CD14-positive monocyte (primary cell): ENCODE measurements around the gene MED9. TPM values are rescaled to one million over a fixed set of nuclear protein-coding genes. Genes with fewer than 3 reads are reported as not detected.

Experiments
- DNase-seq, 3 donors: peaks; one replicate each; pipeline ENCODE4 v3.0.0-alpha.2; 2011 to 2022
- H2AFZ ChIP-seq: 2 replicates; pipeline ENCODE4 v1.6.0; 2012; ENCODE audit warnings: mild to moderate bottlenecking, low read depth, low read length, inconsistent platforms; ENCODE audit not compliant: insufficient read depth, poor library complexity, severe bottlenecking
- H3K27ac ChIP-seq, 2 donors: 1 replicate in 1 of 2; 2 replicates in 1 of 2; pipeline ENCODE4 v1.5.1; 2012 to 2013; ENCODE audit warnings: low read length in 2 of 2, control low read depth in 1 of 2, inconsistent platforms in 1 of 2, low read depth in 1 of 2, mild to moderate bottlenecking in 1 of 2
- H3K27me3 ChIP-seq, 2 donors: one replicate each; pipeline versions ENCODE4 v1.6.0 to v1.6.1; 2011 to 2013; ENCODE audit warnings: low read length in 2 of 2; ENCODE audit not compliant: control insufficient read depth in 2 of 2, insufficient read depth in 2 of 2
- H3K36me3 ChIP-seq, 2 donors: replicated peaks in 1 of 2; 1 replicate in 1 of 2; 2 replicates in 1 of 2; pipeline versions ENCODE4 v1.5.1 to v1.6.1; 2012 to 2013; ENCODE audit warnings: low read length in 2 of 2, control low read depth in 1 of 2, inconsistent platforms in 1 of 2, mild to moderate bottlenecking in 1 of 2; ENCODE audit not compliant: insufficient read depth in 2 of 2, control insufficient read depth in 1 of 2
- H3K4me1 ChIP-seq, 2 donors: 1 replicate in 1 of 2; 2 replicates in 1 of 2; pipeline versions ENCODE4 v1.5.1 to v1.6.1; 2012 to 2013; ENCODE audit warnings: low read length in 2 of 2, control low read depth in 1 of 2, inconsistent platforms in 1 of 2, mild to moderate bottlenecking in 1 of 2, moderate library complexity in 1 of 2; ENCODE audit not compliant: insufficient read depth in 2 of 2, control insufficient read depth in 1 of 2
- H3K4me2 ChIP-seq: replicated peaks from 2 replicates; pipeline ENCODE3; 2012; ENCODE audit warnings: low read length, moderate library complexity, mild to moderate bottlenecking; ENCODE audit not compliant: poor library complexity, severe bottlenecking; ENCODE audit errors: extremely low read depth
- H3K4me3 ChIP-seq, 3 experiments: fragments of 200-600 bp in 1 of 3; sonication (generic) in 1 of 3; replicated peaks in 1 of 3; 1 replicate in 2 of 3; 2 replicates in 1 of 3; pipeline ENCODE4 v1.5.1; 2011 to 2013; ENCODE audit warnings: low read length in 3 of 3, mild to moderate bottlenecking in 3 of 3, control low read depth in 2 of 3, low read depth in 2 of 3, inconsistent platforms in 1 of 3, moderate library complexity in 1 of 3
- H3K79me2 ChIP-seq: 2 replicates; pipeline ENCODE4 v1.6.0; 2012; ENCODE audit warnings: mild to moderate bottlenecking, control low read depth, inconsistent platforms, low read length, moderate library complexity; ENCODE audit not compliant: insufficient read depth
- H3K9ac ChIP-seq: 2 replicates; pipeline ENCODE4 v1.6.0; 2017; ENCODE audit warnings: low read length, mild to moderate bottlenecking; ENCODE audit not compliant: insufficient read depth, poor library complexity, severe bottlenecking
- H3K9me3 ChIP-seq, 2 donors: replicated peaks in 1 of 2; 1 replicate in 1 of 2; 2 replicates in 1 of 2; pipeline versions ENCODE4 v1.5.1 to v1.6.1; 2012 to 2013; ENCODE audit warnings: low read length in 2 of 2, control low read depth in 1 of 2; ENCODE audit not compliant: control insufficient read depth in 1 of 2, insufficient read depth in 1 of 2
- H4K20me1 ChIP-seq: 2 replicates; pipeline ENCODE4 v1.6.0; 2012; ENCODE audit warnings: mild to moderate bottlenecking, low read length, control low read depth, moderate library complexity; ENCODE audit not compliant: insufficient read depth
- H3K27ac Mint-ChIP-seq, 7 donors: one replicate each; pipeline ENCODE4 v1.8.0; 2020; ENCODE audit warnings: mild to moderate bottlenecking in 7 of 7, mixed read lengths in 7 of 7, moderate library complexity in 6 of 7, inconsistent platforms in 2 of 7
- H3K27me3 Mint-ChIP-seq, 3 donors: one replicate each; pipeline ENCODE4 v1.8.0; 2021 to 2022; ENCODE audit warnings: low read depth in 3 of 3, mild to moderate bottlenecking in 3 of 3, mixed read lengths in 3 of 3, moderate library complexity in 3 of 3, inconsistent platforms in 1 of 3
- H3K36me3 Mint-ChIP-seq, 2 donors: one replicate each; pipeline ENCODE4 v1.8.0; 2020; ENCODE audit warnings: mixed read lengths in 2 of 2, inconsistent platforms in 1 of 2, mild to moderate bottlenecking in 1 of 2
- H3K4me1 Mint-ChIP-seq: one replicate; pipeline ENCODE4 v1.8.0; 2020; ENCODE audit warnings: mild to moderate bottlenecking, mixed read lengths
- H3K4me3 Mint-ChIP-seq, 2 donors: one replicate each; pipeline ENCODE4 v1.8.0; 2020; ENCODE audit warnings: mild to moderate bottlenecking in 2 of 2, mixed read lengths in 2 of 2, moderate library complexity in 1 of 2
- H3K9me3 Mint-ChIP-seq, 7 donors: one replicate each; pipeline ENCODE4 v1.8.0; 2020 to 2022; ENCODE audit warnings: mixed read lengths in 7 of 7, mild to moderate bottlenecking in 6 of 7, moderate library complexity in 6 of 7, inconsistent platforms in 2 of 7
- WGBS: methylation state at CpG from one replicate; pipeline ENCODE4 v1.1.5; 2013; ENCODE audit warnings: missing lambda C conversion rate; ENCODE audit not compliant: insufficient coverage; 5-methylcytosine and 5-hydroxymethylcytosine counted together
- intact Hi-C, 2 donors: fragments of 100-400 bp; cut with micrococcal nuclease; formaldehyde crosslinking; loops; one replicate each; pipeline versions ENCODE4 v1.15.0 to v1.15.1; 2023
- polyA plus RNA-seq, 3 donors: library from polyadenylated mRNA; depleted of rRNA in 1 of 3; unstranded in 2 of 3; stranded (reverse) in 1 of 3; fragments of 300-500 nt in 2 of 3; fragments of >200 nt in 1 of 3; fragmentation: Illumina TruSeq in 2 of 3; gene quantifications; 1 replicate in 2 of 3; 2 replicates in 1 of 3; pipeline ENCODE4 v1.2.3, GENCODE V29; 2012 to 2021
- TF ChIP-seq, protein P1 (sequence below): fragments of 200-600 bp; IDR thresholded peaks from one replicate; pipeline ENCODE4 v1.8.0; 2022; ENCODE audit warnings: antibody characterized with exemption, mild to moderate bottlenecking

MED9 gene
- polyA plus RNA-seq, 3 donors: 5.6 to 6.9 (median 6.1) TPM

DNA sequence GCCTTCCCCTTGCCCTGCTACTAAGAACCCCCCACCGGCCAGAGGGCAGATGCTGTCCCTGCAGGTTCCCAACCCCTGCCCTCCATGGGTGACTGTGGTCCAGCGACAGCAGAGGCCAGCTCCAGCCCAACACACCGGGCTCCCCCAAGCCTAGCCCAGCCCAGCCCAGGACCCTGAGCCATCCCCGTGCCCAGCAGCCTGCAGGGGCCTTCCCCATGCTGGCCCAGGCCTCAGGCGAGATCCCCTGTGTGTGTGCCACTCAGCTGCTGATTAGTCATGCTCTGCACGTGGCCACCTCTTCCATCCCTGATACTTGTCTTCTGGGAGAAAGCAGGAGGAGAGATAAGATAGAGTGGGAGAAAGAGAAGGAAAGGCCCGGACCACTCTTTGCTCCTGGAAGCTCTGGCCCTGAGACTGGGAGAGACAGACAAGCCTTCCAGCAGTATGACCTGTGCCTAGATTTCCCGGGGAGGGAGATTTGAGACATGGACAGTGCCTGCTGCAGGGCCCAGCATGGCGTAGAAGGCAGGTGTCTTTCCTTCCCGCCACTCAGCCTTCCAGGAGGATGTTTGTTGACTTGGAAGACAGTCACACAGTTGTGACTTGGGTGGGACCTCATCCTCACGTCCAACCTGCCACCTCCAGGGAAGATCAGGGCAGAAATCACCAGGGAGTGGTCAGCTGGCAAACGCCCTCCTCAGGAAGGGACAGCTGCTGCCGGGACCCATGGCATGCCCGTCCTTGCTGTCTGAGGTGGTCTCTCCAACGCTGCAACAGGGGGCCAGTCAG is 60.7 kb downstream of the MED9 start:
- Mint-ChIP-seq H3K9me3 (no peaks in the 10 kb centered on the region), H3K4me3 (no peak overlapping the region), H3K4me1 (peaks cover 9% of the 10 kb centered on the region), H3K36me3 (peaks cover 0 to 1% of the 10 kb centered on the region in 2 donors), H3K27me3 (peaks cover 0 to 1% (median 0%) of the 10 kb centered on the region in 3 donors), H3K27ac (peak overlapping the region in 2 of 7 donors; percentile 10 to 31)
- Histone ChIP-seq H3K9ac (no peak overlapping the region), H3K36me3 (no peaks in the 10 kb centered on the region), H3K4me3 (no peak overlapping the region), H4K20me1 (no peaks in the 10 kb centered on the region), H2AFZ (no peak overlapping the region), H3K79me2 (no peaks in the 10 kb centered on the region), H3K9me3 (no peaks in the 10 kb centered on the region), H3K4me2 (no peak overlapping the region), H3K27me3 (no peaks in the 10 kb centered on the region), H3K27ac (no peak overlapping the region), H3K4me1 (peaks cover 0 to 8% of the 10 kb centered on the region in 2 donors)
- no peak for DNase-seq
- intact Hi-C loops: no loop called here
- whole genome bisulfite sequencing: 98% methylated on average over 14 of the region's 15 CpGs
- TF ChIP-seq, protein P1, sequence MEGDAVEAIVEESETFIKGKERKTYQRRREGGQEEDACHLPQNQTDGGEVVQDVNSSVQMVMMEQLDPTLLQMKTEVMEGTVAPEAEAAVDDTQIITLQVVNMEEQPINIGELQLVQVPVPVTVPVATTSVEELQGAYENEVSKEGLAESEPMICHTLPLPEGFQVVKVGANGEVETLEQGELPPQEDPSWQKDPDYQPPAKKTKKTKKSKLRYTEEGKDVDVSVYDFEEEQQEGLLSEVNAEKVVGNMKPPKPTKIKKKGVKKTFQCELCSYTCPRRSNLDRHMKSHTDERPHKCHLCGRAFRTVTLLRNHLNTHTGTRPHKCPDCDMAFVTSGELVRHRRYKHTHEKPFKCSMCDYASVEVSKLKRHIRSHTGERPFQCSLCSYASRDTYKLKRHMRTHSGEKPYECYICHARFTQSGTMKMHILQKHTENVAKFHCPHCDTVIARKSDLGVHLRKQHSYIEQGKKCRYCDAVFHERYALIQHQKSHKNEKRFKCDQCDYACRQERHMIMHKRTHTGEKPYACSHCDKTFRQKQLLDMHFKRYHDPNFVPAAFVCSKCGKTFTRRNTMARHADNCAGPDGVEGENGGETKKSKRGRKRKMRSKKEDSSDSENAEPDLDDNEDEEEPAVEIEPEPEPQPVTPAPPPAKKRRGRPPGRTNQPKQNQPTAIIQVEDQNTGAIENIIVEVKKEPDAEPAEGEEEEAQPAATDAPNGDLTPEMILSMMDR: no peak

DNA sequence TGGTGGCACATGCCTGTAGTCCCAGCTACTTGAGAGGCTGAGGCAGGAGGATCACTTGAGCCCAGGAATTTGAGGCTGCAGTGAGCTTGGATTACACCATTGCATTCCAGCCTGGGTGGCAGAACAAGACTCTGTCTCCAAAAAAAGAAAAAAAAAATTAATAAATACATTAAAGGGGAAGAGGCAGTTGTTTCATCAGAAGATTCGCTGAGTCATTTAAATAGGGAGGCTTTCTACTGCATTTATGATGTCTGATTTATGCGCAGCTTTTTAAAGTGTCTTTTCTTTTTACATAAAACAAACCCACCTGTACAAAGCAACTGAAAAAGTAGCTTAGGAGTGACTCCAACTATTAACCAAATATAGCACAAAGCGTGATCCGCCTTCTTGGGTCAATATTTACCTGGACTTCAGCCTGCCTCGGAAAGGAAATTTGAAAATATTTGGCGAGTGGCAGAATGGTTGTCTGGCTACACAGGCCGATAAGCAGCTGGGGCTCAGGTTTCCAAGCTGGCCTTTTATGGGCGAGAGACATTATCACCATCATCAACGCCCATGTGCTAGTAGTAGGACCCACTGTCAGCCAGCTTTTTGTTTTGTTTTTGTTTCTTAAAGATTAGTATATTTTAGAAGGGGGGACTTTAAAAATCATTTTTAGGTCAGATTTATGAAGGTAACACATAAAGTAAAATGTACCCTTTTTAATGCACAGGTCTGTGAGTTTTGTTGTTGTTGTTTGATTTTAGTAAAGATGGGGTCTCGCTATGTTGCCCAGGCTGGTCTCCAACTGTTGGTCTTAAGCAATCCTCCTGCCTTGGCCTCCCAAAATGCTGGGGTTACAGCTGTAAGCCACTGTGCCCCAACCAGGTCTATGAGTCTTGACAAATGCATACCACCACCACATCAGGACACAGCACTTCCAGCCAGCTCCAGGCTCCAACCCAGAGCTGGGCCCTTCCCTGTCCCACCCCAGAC is 61.9 kb downstream of the MED9 start:
- Histone ChIP-seq H3K27ac (no peak overlapping the region), H3K4me2 (no peak overlapping the region), H3K36me3 (no peaks in the 10 kb centered on the region), H3K4me3 (no peak overlapping the region), H3K27me3 (no peaks in the 10 kb centered on the region), H3K9me3 (no peaks in the 10 kb centered on the region), H4K20me1 (no peaks in the 10 kb centered on the region), H3K79me2 (no peaks in the 10 kb centered on the region), H3K9ac (no peak overlapping the region), H3K4me1 (peaks cover 0 to 8% of the 10 kb centered on the region in 2 donors), H2AFZ (no peak overlapping the region)
- peaks cover 5% of the 10 kb centered on the region for H3K4me1 Mint-ChIP-seq
- H3K27me3 Mint-ChIP-seq: peaks cover 0 to 1% (median 0%) of the 10 kb centered on the region in 3 donors
- intact Hi-C loops: no loop called here
- no peak overlapping the region for H3K4me3 Mint-ChIP-seq
- H3K9me3 Mint-ChIP-seq: no peaks in the 10 kb centered on the region
- no peak for DNase-seq
- H3K36me3 Mint-ChIP-seq: peaks cover 0 to 1% of the 10 kb centered on the region in 2 donors
- 91% methylated on average over 6 of the region's 10 CpGs for WGBS
- peak overlapping the region in 1 of 7 donors; percentile 30 for H3K27ac Mint-ChIP-seq
- TF ChIP-seq, protein P1: no peak
